Left renal cortex interstitium (tissue), 4 donors: Measurements from ENCODE around the gene AGAP1. TPM values are rescaled to one million over a fixed set of nuclear protein-coding genes. Genes with fewer than 3 reads are reported as not detected.
"Not testable (repeated sequence)": the region's sequence is repeated elsewhere in the genome, so short reads cannot be mapped to it uniquely, and the experiment has no call there.

Source experiments
- DNase-seq, 4 donors: peaks; one replicate each; pipeline ENCODE4 v3.0.0-alpha.2; 2013; ENCODE audit warnings: low read depth in 4 of 4, low spot score in 2 of 4, missing footprints in 1 of 4
- polyA plus RNA-seq, 4 donors: library from polyadenylated mRNA; unstranded; fragments of 120-200 nt; gene quantifications; one replicate each; pipeline ENCODE4 v1.2.1, GENCODE V29; 2013; ENCODE audit not compliant: insufficient read length in 4 of 4

Gene AGAP1
- polyA plus RNA-seq, 4 donors, result 18.1 to 22.7 (median 19.7) TPM

DNA sequence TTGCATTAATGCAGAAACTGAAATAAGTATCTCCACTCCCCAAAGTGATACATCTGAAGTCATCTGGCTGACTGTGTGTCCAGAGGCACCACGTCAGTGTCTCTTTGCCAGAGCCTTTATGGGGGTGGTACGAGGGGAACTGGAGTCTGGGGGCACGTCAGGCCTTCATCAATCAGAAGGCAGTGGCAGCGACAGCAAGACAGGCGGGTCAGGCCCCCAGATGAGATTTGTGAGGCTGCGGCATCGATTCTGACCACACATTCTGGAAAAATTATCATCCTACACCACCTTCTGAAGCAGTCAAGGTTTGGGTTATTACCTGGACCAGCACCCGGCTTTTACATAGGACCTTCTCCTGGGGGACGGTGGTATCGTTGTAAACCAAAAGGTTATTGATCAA is 450.7 kb downstream of the AGAP1 start:
- DNase-seq, result no peak

DNA sequence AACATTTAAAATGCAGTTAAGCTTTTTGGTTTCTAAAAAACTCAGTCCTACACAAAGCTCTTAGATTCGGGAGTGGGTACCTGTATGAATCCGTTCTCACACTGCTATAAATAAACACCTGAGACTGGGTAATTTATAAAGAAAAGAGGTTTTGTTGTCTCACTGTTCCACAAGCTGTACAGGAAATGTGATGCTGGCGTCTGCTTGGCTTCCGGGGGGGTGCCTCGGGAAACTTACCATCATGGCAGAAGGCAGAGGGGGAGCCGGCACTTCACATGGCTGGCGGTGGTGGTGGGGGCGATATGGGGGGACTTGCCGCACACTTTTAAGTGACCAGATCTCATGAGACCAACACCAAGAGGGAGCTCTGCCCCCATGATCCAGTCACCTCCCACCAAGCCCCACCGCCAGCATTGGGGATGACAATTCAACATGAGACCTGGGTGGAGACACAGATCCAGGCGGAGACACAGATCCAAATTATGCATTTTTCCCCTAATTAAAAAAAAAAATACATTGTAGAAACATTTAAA is 451.8 kb downstream of the AGAP1 start:
- no peak for DNase-seq

DNA sequence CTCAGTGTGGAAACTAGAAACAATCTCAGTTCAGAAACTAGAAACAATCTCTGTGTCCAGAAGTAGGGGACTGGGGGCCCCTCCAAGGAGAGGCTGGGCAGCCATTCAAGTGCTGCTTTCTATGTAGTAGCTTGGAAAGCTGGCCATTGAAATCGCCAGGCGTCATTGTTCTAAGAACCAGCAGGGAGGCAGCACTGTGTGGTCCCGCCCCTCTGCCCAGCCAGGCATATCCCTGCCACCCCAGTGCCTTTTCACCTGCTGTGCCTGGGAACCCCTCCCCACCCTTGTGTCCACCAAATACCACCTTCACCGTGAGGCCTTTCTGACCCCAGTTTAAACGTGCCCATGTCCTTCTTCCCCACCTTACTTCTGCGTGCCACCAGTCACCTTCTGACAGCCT is 452.7 kb downstream of the AGAP1 start:
- DNase-seq, result no peak

DNA sequence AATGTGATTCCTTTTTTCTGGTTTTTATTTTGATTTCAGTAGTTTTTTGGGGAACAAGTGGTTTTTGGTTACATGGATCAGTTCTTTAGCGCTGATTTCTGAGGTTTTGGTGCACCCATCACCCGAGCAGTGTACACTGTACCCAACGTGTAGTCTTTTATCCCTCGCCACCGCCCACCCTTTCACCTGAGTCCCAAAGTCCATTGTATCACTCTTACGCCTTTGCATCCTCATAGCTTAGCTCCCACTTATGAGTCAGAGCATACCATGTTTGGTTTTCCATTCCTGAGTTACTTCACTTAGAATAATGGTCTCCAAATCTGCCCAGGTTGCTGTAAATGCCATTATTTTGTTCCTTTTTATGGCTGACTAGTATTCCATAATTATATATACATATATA is 453.2 kb downstream of the AGAP1 start:
- DNase-seq, result not testable (repeated sequence)

DNA sequence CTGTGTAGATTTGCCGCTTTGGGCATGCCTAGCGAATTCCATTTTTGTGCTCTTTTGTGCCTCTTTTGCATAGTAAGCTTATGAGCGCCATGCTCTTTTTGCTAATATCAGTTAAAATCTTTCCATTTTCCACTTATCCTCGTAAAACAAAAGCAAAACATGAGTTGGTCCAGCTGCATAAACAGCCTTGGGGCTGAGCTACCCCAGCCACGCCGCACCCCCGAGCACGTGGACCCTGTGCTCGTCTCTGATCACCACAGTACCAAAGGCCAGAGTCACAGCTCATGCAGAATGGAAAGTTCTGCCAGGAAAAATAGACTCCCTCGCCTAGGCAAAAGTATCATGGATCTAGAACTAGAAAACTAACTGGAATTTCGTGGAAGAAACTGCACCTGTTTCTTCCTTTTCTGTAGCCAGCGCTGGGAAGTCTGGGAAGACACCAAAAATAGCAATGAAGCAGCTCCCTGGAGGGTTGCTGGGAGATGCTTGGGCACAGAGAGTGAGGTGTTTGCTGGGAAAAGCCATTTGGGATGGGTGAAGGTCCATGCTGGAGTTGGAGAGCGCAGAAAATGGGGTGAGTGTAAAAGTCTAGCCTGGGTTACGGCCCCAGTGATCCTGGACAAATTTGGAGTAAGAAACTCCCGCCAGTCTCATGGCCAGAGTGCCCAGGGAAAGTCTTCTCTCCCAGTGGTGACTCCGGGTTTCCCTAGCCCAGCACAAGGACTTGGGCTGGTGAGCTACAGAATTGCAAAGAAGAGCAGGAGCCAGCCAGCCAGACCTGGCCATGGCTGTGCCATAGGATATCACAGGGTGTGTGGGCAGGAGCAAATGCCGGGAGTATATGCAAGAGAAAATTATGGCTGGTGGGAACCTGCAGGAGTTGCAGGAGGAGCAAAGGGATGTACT is 456.0 kb downstream of the AGAP1 start:
- no peak for DNase-seq

DNA sequence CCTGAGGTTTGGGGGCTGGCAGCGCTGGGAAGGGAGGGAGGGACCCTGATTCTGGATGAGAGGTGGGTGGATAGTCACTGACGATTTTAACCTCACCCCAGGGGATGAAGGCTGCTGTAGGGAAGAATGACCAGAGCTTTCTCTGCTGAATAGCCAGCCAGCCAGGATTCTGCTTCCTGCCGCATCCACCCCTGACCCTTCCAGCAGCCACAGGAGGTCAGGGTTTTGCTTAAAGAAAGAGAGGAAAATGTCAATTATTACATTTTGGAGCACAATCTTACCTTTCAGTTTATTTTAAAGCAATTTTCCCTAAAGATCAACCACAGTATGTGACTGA is 456.6 kb downstream of the AGAP1 start:
- DNase-seq, result no peak

DNA sequence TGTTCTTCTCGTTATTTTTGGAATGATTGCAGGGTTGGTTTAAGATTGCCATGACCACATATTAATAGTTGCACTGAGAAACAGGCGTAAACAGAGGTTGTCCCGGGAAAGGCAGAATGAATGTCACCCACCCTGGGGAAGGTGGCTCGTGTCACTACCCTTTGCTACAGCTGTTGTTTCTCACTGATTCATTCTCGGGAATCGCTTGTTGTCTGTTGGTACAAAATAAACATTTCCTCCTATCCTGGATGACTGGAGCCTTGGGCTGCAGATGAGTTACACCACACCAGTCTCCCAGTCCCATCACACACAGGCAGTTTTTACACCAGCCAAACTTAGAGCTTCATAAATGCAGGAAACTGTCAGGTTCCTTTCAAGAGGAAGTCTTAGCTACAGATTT is 457.6 kb downstream of the AGAP1 start:
- no peak for DNase-seq

DNA sequence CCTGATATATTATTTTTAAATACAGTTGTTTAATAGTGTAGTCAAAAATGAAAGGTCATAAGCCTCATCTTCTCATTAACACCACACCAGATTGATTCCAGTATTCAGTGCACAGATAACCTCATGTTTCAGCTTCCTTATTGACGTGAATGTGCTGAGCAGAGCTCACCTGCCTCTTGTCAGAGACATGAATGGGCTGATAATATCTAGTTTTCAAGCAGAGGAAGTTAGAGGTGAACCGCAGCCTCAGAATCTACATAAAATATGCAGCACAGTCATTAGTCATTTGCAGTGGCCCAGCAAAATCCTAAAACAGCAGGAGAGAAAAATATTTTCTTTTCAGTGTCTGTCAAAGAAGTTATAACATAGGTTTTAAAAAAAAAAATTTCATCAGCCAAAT is 458.1 kb downstream of the AGAP1 start:
- no peak for DNase-seq

DNA sequence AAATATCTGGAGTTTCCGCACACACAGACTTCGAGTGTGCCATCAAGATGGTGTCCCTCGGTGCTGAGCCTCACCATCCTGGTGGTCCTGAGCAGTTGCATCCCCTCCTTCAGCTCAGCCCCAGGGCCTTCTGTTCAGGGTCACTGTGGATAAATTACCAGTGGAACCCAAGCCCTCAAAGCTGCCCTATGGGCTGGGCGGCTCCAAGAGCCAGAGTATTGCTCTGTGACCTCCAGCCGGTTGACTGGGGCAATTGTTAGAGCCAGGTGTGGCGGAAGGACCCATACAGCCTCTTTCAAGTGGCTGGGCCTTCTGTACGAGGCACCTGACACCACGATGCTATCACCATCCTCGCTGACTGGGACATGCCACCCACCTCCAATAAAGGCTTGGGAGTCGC is 458.9 kb downstream of the AGAP1 start:
- DNase-seq, result no peak

DNA sequence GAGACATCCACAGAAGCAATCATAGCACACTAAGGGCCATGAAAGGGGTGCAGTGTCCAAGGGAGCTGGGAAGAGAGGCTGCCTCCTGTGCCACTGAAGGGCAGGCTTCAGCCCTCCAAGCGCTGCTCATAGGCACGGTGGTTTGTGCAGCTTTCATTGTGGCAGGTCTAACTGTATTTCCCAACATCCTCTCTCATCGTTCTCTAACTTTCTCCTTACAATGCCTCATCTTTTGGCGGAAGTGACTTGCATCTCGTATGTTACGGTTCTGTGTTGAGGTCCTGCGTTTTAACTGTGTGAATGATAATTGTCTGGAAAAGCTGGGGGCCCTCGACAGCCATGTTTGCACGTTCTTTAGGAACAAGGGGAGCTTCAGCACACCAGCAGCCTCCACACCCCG is 460.4 kb downstream of the AGAP1 start:
- DNase-seq, result no peak

DNA sequence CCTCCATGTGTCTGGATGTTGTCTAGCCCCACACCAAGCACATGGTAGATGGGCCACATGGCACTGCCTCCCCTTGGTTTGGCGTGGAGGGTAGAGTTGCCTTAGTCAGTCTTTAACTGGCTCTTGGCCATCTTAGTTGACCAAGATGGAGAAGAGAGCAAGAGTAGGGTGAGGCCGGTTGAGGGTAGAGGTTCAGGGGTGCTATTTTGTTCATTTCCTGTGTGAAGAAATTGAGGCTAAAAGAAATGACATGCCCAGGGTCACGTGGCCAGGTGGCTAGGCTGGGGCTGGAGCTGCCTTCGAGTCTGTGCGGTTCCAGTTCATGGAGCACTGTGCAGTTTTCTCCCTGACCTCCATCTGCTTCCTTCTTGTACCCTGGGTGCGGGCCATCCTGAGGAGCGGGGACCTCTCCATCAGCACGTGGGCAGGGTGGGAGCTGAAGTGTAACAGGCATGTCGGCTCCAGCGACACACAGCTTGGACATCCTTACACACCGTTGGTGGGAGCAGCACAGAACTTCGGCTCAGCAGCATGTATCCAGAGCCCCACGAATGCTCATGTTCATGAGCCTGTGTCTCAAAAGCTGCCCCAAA is 461.1 kb downstream of the AGAP1 start:
- no peak for DNase-seq

DNA sequence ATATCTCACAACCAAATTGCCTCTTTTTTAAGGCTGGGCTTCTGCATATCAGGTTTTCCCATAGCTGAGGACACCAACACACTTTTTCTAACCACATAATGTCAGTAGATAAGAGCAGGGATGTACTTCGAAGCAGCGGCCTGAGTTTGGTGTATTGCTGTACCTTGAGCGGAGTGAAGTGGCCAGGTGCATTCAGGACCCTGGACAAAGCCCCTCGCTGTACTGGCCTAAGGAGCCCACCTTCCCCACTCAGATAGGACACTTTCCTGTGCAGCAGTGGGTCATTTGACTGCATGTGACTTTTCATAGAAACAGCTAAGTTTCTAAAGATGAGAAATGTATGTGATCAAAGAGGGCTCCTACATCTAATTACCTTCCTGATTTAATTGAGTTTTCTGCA is 461.8 kb downstream of the AGAP1 start:
- no peak for DNase-seq

DNA sequence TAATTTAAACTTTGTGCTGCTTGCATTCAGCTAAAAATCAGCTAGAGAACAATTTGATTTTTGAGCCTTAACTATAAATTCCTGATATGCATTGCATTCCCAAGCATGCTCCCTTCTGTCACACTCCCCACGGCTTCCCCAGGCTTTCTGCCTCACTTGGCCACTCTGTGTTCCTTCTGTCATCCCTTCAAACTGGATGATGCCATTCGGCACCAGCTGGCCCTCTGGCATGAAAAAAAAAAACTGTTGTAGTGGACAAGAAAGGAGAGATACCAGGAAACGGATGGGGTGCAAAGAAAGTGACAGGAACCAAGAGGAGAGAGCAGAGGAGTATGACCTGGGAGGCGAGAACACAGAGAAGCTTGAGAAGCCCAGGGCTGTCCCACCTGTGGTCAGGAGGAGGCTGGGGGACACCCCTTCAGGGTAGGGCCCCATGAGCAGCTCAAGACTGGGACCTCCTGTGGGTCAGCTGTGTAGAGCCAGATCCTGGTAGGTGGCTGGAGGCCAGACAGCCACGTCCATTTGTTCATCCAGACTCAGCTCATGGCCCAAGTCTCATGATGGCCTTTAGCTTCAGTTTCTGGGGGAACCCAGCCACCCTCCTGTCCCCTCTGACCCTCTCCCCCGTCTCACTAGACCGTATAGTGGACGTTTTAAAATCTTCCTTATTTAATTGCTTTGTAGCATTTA is 462.6 kb downstream of the AGAP1 start:
- no peak for DNase-seq

DNA sequence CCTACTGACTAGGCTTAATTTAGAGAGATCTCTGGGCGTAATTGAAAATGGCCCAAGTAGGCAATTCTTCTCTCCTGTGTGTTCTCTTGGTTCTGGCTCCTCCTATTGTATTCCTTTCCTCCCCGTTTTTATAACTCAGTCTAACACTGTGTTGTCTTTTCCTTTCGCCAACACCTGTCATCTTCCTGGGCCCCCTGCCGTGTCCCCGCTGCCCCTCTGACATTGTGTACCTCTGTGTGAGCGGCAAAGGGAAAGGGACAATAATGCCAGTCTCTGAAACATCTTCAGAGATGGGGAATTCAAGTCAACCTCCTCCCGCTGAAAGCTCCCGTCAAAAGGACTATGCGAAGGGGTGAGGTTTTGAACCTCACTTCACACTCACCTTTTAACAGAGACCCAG is 463.4 kb downstream of the AGAP1 start:
- DNase-seq, result no peak

DNA sequence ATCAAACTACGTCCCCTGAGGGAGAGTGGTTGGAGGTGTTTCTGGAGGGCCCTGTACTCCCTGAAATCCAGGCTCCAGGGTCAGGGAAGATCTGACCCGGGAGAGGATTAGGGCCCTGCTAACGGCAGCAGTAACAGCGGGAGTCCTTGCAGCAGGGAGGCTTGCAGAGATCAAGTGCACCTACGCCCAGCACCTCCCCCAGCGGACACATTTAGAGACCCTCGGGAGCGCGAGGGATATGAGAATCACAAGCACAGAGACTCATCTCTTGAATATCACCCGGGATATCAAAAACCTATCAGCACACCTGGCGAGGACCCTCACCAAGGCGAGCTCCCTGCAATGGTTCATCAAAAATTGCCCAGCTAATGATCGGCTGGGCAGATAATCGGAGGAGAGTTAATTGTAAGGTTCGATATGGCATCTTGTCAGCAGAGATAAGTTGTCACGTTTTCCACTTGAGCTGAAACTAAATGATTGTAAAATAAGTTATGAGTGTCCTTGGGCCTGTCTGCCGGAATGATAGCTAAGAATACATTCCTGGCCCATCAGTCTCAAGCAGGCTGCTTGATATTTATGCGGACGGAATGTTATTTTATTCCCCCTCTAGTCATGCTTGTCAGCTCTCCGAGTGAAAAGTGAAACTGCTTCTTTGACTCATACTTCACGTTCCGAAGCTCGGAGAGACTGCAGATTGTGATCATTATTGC is 464.5 kb downstream of the AGAP1 start:
- no peak for DNase-seq

DNA sequence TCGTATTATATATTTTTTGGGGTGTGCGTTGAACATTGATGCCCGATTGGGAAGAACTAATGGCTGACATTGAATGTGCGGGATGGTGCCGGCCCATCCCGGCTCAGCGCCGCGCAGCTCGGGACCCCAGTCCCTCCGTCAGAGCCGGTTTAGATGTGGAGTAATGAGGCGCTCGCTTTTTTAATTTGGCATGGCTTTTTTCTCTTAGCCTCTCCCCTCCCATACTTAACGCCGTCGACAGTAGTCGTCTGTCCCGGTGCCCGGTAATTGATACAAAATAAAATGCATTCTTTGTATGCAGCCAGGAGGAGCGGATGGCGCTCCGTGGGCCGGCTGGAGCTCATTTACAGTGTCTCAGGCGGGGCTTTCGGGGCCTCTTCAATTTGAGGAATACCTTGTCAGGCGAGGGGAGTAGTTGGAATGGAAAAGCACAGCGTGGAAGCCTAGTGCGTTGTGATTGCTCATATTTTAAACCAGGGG is 465.1 kb downstream of the AGAP1 start:
- no peak for DNase-seq

DNA sequence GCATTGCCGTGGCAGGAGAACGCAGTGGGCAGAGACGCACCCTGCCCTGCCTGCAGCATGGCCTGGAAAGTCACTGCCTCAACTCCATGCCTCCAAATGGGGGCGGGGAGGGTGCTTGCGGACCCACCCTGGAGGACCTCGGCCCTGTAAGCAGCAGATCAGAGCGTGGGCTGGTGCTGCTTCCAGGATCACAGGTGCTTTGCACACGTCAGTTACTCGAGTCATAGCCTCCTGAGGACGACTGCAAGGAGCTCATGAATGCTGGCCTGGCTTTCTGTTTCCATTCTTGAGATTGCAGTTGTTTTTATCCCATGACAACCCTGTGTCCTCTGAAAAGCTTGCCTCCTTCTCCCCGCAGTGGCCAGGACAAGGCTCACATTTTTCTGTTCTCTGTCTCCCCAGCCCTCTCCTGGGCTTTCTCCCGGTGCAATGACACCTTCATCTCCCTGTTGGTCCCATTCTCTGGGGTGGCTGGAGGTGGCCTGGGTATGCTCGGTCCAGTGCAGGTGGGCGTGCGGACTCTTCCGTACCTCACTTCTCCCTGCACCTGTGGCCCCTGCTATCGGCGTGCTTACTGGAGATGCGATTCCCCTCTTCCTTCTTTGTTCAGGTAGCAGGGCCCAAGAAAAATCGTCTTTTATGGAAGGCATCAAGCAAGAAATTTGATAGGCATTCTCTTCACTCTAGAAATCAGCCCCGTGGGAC is 466.3 kb downstream of the AGAP1 start:
- no peak for DNase-seq

DNA sequence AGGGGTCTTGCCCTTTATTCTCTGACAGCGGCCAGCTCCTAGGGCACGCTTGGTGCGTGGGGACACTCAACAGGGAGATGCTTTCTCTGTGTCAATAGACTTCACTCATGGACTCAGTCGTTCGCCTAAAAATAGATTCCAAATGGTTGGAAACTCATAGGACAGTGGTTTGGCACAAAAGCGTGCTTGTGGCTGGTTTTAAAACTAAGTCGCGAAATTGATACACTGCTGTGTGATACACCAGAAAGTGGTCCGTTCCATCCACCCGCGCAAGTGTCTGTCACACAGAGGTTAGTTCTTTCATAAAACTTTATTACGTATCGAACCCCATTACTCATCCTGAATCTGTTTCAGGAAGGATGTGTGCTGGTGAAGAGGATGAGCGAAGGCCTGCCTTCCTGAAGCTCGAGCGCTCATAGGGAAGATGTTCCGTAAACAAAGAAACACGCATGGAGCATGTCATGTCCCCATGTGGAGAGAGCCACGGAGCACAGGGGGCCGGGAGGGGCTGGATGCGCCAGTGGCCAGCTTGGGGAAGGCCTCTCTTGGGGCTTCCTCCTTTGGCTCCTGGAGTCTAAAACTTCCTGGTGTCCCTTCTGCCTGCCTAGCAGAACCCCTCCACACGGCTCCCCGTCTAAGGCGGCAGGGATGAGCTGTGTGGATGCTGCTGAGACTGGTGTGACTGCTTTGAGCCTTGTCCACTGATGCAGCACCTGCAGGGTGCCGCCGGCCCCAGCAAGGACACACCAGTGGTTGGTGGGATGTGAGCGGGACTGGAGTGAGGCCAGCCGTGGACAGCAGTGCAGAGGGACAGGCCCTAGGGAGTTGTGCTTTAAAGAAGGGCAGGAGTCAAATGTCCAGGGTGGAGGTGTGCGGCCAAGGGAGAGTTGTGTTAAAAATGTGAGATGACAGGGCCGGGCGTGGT is 467.1 kb downstream of the AGAP1 start:
- DNase-seq, result no peak

DNA sequence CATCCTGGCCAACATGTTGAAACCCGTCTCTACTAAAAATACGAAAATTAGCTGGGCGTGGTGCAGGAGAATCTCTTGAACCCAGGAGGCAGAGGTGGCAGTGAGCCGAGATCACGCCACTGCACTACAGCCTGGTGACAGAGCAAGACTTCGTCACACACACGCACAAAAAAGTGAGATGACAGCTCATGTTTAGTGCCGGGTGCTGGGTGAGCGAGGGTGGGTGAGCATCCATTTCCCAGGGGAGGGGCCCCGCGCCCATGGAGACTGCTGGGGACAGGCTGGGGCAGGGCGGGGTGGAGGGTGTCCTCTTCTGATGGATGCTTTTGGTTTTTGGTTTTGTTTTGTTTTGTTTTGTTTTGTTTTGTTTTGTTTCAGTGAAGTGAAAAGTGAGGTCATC is 467.9 kb downstream of the AGAP1 start:
- no peak for DNase-seq
